Colon (tissue), 2 donors: ENCODE data around the gene AMPH.
"Not testable (repeated sequence)": the region's sequence is repeated elsewhere in the genome, so short reads cannot be mapped to it uniquely, and the experiment has no call there.

Source experiments
- FAIRE-seq: peaks from 2 replicates; lab custom pipeline; 2012; peaks lifted over from hg19 to GRCh38; lab: Jason Lieb, UNC
- donor health status: control.
- donor health status: control.

AMPH gene

DNA sequence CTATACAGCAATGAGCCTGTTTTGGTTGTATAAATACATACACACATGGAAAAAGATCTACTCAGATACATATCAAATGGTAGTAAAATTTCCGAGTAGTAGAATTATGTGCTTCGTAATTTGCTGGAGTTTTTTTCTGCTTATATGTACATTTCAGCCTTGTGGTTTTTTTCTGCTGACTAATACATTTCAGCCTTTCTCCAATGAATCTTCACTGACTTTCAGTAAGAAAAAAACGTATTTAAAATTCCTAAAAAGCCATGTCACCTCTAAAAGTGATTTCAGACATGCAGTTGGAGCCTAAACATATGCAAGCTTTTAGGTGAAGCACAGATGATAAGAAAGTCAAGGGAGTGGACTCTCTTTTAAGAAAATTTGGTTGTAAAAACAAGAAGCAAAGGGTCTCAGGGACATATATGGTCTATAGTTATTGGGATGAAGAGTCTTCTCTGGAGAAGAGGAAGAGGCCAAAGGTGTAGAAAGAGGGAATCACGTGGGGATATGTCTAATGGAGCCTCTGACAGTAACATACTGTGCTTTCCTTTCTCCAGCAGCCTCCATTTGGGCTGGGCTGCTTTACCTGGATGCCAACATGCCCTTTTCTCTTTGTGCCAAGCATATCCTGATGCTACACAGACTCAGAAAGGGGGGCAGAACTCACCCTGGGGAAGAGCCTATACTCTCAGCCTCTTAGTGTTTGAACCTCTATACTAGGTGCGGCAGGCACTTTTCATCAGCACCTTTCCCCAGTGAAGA is 2.4 kb downstream of the AMPH start:
- no peak for FAIRE-seq

DNA sequence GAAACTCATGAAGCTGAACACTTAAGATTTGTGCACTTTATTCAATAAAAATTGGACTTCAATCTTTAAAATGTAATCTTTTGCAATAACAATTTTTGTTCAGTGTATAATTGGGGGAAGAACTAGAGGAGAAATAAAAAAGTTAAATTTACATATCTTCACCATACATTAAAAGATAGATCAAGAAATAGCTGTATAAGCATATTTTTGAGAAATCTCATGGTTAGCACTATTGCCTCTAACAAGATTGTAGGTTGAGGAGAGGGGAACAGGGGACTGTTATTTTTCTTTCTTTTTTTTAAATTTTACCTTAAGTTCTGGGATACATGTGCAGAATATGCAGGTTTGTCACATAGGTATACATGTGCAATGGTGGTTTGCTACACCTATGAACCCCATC is 5.3 kb downstream of the AMPH start:
- no peak for FAIRE-seq

DNA sequence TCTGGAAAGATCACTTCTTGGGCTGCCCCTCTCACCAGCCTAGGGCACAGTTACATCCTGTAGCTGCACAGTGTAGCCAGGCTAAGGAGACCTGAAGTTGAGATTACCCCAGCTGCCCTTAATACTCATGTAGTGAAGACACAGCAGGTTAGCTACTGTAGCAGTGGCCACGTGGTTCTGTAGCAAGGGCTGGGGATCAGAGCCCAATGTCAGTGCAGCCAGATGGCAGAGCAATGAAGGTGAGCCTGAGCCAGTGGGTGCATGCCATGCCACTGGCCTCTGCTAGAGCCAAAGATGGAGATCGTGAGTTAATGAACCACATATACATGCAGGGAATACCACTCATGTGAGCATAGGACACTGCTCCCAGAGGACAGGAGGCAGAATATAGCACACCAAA is 15.5 kb downstream of the AMPH start:
- no peak for FAIRE-seq

DNA sequence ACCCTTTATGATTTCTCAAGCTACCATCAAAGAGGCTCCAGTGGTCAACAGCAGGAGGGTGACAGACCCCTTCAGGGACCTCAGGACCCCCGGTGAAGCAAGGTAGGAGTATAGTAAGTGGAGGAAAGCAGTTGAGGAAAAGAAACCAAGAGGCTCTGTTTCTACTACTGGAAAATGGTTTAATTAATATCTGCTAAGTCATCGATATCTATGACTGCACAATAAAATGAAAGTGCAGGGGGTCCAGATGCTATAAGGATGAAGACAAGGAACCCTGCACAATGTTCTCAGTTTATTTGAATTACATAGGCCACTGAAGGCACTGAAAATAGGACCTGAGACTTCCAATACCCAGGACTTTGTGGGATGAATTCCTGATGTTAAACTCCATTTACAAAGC is 23.7 kb downstream of the AMPH start:
- FAIRE-seq, result no peak

DNA sequence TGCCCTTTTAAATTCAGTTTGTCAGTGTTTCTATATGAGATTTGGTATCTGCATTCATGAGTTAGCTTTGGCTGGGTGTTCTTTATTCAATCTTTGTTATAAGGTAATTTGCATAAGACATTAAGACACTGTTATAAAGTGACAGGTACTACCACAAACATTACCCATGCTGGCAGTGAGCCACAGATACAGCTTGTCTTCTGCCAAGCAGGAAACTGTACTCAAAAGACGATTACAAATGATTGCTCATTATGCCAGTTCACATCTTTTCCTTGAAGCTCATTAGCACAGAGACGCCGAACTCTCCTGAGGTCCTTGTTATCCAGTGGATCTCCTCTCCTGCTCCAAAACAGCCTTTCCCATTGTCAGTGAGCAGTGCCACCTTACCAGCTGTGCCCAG is 30.4 kb downstream of the AMPH start:
- FAIRE-seq, result no peak

DNA sequence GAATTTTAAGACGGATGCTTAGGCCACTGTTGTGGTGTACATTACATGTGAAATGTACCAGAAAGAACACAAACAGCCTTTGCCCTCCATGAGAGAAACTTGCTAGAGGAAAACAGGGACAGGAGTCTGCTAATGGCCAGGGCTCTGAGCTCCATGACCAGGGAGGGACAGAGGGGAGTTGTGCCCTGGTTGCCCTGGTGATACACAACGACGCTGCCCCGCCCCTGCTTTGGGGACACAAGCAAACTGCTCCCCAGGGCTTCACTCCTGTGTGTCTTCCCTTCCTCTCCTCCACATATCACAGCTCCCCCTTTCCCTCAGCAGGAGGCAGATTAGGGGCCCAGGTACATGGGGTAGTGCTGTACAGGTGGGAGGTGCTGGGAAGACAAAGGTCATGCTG is 36.2 kb downstream of the AMPH start:
- no peak for FAIRE-seq

DNA sequence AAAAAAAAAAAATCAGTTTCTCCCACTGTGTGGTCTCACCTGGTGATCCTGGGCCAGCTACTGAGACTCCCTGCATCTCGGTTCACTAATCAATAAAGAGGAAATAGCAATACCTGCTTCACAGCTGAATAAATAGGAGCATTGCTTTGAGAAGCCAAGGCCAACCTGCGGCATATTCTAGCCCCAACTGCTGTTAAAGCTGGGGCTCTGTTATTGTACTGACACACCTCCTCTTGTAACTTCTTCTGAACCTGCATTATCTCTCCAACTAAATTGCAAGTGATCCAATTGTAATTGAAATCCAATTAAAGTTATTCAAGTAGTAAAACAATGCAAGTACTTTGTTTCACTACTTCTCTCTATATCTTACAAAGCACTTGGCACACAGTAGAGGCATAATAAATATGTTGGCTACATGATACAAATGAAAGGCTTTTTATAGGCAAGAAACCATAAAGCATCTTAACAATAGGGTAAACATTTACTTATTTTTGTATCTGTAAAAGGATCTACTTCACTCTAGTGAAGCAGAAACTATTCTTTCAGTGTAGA is 38.4 kb downstream of the AMPH start:
- no peak for FAIRE-seq

DNA sequence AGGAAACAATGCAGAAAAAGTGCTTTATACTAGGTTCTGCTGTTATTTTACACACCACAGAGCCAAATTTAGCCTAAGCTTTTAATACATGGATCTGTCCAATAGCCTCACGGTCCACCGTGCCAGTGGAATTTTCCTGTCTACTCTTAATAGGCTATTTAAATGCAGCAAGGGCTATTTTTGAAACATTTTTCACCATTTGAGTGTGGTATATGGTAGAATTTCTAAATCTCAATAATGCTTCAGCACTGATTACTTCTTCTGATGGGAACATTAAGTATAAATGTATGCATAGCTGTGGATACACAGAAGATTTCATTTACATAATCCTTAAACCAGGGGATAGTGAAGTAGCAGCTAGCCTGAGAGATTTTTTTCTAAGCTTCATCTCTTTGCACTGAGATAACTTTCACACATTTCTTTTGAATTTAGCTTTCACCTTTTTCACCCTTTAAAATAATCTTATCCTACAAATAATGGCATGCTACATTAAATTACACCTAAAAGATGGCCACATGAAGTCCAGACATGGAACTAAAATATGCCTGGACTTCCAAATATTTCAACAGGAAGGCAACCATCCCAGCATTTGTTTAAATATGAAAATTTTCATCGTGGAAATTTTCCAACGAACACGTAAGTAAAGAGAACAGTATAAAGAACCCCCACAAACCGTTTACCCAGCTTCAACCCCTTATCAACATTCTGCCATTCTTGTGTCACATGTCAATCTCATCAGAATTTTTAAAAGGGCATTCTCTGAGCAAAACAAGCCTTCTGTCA is 45.4 kb downstream of the AMPH start:
- no peak for FAIRE-seq

DNA sequence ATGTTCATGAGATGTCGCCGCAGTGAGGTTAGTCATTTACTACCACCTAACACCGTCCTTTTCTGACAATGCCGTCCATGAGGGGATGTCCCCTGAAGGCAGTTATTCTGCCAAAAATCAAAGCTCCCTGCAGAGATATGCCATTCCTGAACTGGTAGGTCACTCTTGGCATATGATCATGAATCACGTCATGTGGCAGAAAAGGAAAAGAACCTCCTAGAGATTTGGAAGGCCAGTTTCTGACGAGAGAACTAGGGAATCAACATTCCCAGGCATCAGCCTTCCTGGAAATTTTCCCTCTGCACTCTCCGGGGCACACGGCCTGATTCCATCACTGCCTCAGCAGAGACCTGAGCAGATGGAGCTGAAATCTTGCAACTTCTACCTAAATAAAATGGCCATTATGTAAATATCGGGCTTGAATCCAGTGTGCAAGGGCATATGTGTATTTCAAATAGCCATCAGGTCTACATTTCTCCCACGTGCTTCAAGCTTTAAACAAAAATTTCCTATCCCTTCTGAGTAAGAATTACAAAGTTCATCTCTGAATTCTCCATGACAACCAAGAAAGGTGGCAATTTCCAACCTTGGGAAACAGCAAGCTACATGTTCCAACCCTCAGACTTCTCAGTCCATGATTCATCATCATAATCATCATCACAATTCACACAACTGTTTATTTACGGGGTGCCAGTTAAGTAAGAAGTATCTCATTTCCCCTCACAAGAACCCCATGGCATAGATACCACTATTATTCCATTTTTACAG is 46.5 kb downstream of the AMPH start:
- no peak for FAIRE-seq

DNA sequence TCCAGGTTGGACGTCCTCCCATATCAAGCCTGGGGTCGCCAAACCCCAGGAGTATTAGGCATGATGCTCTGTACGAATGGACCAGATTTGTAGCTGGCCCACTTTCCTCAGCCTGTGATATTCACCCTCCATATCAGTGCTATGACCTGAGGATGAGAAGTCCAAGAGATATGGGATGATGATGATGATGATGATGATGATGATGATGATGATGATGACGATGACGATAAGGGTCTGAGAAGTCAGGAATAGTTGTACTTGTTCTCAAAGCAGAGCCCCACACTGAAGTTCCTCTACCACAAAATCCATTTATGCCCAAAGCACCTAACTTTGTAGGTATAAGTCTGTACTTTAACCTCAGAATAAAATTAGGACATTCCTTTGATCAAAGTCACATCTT is 50.7 kb downstream of the AMPH start:
- no peak for FAIRE-seq

DNA sequence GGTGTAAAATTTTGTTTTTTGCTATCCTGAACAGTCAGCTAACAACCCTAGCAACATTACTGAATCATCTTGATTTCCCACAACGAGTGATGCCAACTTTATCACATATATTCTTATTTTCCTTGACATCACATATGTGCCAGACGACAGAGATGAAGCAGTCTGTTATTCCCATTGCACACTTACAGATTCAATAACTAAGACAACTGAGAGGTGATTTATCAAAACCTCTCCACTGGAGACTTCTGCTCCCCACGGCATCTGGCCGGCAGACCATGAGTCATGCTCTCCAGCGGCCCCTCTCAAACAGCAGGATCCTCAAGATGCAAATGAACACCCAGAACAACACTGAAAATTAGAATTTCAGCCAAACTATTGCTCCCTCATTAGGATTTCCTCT is 57.1 kb downstream of the AMPH start:
- no peak for FAIRE-seq

DNA sequence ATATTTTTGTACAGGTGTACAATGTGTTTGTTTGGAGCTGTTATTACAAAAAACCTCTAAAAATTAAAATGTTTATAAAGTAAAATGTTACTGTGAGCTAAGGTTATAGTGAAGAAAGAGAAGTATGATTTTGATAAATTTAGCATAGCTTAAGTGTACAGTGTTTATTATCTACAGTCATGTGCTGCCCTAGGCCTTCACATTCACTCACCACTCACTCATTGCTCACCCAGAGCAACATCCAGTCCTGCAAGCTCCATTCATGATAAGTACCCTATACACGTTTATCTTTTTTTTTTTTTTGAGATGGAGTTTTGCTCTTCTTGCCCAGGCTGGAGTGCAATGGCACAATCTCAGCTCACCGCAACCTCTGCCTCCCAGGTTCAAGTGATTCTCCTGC is 59.6 kb downstream of the AMPH start:
- FAIRE-seq, result not testable (repeated sequence)

DNA sequence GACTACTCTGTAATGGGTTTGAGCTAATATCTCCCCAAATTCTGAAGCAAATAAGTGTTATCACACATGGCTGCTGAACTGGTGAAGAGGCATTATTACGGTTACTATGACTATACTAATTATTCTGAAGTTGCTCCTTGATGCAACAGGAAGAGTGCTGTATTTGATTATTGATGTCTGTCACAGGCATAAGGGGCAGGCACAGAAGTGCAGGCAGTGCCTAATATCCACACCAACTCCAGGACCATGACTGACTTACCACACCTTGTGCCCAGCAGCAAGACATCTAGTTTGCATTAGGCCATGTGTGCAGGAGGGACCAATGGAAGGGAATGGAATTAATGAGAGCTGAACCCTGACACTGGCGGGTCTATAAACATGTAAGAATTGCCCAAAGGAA is 62.7 kb downstream of the AMPH start:
- FAIRE-seq, result no peak

DNA sequence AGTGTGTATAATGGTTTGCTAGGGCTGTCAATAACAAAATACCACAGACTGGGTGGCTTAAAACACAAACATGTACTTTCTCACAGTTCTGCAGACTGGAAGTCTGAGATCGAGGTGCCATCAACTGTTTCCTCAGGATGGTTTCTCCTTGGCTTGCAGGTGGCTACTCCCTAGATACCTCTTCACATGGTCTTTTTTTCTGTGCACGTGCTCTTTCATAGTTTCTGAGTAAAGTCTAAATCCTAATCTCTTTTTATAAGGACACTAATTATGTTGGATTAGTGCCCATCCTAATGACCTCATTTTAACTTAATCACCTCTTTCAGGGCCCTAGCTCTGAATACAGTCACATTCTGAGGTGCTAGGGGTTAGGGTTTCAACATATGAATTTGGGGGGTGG is 65.9 kb downstream of the AMPH start:
- FAIRE-seq, result no peak

DNA sequence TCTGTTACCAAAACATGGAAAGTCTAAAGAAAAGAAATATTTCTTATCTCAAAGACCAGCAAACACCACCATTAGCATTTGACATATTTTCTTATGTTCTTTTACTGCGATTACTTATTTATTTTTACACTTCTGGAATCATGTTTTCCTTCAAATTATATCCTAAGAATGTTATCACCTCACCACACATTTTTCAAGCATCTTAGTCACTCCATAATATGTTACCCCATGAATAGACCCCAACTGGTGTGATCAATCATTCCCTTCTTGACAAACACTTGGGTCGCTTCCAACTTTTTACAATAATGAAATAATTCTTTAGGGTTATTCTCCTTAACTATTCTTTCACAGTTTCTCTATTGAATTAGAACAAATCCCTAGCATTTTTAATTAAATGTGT is 67.4 kb downstream of the AMPH start:
- FAIRE-seq, result no peak

DNA sequence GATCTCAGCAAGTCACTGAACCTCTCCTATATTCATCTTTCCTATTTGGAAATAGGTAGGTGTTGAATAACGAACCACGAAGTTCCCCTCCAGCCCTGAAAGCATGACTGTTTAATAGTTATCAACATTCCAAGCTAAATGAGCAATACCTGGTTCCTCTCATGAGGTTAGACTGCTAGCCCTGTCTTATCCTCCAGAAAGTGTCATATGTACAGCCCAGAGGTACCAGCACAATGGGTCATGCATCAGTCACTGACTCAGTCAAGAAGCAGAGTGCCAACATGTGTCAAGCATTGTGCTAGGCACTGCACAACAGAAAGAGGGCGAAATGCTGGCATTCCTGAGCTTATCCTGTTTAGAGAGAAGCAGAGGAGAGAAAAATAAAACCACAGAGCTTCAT is 70.0 kb downstream of the AMPH start:
- FAIRE-seq, result no peak

DNA sequence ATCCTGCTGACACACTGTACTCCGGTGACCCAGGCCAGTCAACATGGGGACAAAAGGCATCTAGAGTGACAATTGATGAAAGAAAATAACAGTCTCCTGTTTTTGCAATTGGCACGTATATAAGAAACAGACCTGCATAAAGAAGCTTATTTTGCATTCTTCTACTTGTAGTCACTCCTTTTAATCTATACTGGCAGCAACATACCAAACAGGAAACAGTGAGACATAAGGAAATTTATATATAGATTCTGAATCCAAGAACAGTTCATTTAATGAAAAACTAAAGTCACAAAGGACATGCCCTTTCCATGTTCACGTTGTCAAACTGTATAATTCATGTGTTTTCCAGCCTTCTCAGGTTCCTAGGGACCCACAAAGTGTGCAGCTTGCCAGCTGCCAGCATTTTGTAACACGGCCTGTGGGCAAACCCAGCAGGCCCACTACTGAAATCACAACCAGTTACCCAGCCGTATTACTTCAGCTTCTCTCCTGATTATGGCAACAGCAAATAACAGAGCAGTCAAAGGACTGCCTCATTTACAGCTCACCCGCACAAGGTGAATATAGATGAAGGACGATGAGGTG is 72.3 kb downstream of the AMPH start:
- no peak for FAIRE-seq

DNA sequence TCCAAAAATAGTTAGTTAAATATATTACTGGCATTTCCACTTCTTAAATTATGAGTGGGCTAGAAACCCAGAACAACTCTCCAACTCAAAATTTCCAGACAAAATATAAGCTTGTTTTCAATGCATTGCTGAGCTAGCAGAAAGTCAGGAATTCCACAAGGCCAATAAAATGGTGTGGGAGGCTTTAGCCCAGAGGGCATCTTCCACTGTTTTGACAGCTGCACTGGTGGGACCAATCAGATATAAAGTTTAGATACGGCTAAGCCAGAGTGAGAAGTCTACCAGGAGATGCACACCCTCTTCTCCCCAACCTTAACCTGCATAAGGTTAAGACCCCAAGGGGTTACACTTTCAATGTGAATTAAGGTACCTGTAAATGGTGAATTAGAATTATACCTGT is 76.6 kb downstream of the AMPH start:
- no peak for FAIRE-seq

DNA sequence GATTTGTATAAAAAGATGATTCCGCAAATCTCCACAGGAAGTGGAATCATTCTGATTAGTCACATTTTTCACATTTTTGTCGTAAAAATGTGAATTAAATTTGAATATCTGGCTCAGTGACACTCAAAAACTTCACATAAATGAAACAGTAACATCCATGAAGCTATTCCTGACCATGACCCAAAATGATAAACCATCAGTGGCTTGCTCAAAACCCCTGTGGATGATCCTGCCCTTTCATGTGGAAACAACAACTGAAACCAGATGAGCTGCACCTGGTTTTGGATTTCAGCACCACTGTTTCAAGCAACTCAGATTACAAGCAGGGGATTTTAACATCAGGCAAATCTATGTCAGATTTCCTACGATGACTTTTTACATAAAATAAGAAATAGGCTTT is 80.3 kb downstream of the AMPH start:
- no peak for FAIRE-seq

DNA sequence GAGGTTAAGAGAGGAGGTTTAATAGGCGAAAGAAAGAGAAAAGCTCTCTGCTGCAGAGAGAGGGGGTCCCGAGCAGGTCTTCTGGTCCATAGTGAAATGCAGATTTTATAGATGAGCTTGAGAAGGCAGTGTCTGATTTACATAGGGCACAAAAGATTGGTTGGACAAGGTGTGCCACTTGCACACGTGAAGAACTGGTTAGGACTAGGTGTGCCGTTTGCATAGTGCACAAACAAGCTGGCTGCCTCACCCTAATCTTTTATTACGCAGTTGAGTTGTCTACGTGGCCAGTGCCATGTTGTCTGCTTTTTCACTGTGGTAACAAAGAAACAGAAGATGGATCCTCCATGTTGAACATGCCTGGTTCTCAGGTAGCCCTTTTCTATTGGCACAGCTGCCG is 82.6 kb downstream of the AMPH start:
- FAIRE-seq, result no peak

DNA sequence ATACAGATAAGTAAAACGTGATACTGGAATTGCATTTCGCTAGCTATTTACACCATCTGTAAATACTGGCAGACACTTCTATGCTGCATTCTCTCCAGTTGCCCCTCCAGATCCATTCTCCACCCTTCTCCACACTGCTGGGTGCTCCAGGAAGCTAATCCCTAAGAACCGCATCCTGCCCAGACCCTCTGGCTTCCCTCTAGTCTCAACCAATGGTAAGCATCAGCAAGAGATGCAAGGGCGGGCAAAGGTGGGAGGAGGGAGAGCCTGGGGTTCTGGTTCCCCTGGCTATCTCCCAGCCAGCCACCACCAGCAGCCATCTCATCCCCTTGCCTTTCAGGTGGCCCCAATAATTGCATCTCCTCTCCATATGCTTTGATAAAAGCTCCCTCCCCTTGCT is 84.4 kb downstream of the AMPH start:
- FAIRE-seq, result no peak

DNA sequence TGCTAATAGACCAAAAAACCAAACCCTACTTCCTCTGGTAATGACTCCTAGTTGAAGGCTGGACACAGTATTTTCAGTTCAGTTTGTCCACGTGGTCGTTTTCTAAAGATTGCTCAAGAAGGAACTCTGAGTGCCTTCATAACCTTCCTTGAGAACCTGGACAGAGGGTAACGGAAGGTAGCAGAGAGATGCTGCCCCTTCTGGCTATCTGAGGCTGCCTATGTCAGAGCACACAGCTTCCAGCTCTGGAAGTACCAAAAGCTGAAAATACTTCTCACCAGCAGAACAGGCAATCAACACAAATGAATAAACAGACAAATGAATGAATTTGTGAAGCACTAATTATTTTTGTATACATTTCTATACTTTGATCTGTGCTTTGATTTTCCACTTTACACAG is 85.2 kb downstream of the AMPH start:
- no peak for FAIRE-seq

DNA sequence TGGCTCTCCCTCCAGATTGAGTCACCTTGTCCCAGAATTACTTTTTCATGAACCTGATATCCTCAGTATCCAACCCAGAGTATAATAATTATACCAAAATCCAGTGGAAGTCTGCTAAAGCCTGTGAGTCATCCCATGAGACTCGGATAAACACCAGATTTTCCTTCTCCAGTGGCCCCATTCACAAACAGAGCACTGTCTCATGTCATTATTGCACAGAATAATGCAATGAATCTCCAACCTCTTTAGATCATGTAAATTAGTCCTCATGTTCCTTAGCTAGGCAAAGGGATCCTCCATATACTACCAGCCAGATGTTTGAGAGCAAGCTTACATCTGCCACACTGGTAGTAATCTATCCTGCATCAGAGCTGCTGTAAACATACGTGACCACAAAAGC is 89.0 kb downstream of the AMPH start:
- no peak for FAIRE-seq
